PC-3 (cell line): Measurements from ENCODE around the gene GLRX5. TPM values are rescaled to one million over a fixed set of nuclear protein-coding genes. Genes with fewer than 3 reads are reported as not detected.
A peak's percentile ranks its signal among the peaks of the same experiment; 100 is the strongest.

Experiments used
- ATAC-seq: fragments of 200-7000 bp; cut with Tn5 transposase; 2 replicates; pipeline ENCODE4 v1.9.1; 2020; ENCODE audit warnings: mild to moderate bottlenecking, moderate library complexity
- BruUV-seq: library from RNA; stranded (reverse); fragments of 400-500 nt; replicated peaks from 2 replicates; lab custom pipeline; 2021; lab: Mats Ljungman, UMichigan
- CTCF ChIA-PET: fragments of 300-600 bp; sonication (Branson Sonifier 250); formaldehyde crosslinking; loops from one replicate; lab custom pipeline; 2022; ENCODE audit warnings: antibody characterized with exemption; lab: Charles Lee
- POLR2A ChIA-PET: fragments of 300-600 bp; sonication (Branson Sonifier 250); formaldehyde crosslinking; loops from one replicate; lab custom pipeline; 2022; ENCODE audit warnings: antibody characterized with exemption; ENCODE audit not compliant: unreplicated experiment; lab: Charles Lee
- DNase-seq: peaks from one replicate; pipeline ENCODE4 v3.0.0-alpha.2; 2015
- H2AFZ ChIP-seq: fragments of 300-600 bp; sonication (generic); 2 replicates; pipeline ENCODE4 v1.6.0; 2016; ENCODE audit warnings: antibody characterized with exemption, low read length
- H3F3A ChIP-seq: fragments of 300-600 bp; sonication (generic); one replicate; pipeline ENCODE4 v1.6.0; 2017; ENCODE audit warnings: antibody characterized with exemption, low read length, control low read depth, mild to moderate bottlenecking; ENCODE audit not compliant: unreplicated experiment
- H3K27ac ChIP-seq: fragments of 300-600 bp; sonication (generic); 2 replicates; pipeline ENCODE4 v1.5.1; 2016; ENCODE audit warnings: mild to moderate bottlenecking, low read length
- H3K27me3 ChIP-seq: fragments of 300-600 bp; sonication (generic); 2 replicates; pipeline ENCODE4 v1.6.1; 2016; ENCODE audit warnings: low read length, mixed read lengths
- H3K36me3 ChIP-seq: fragments of 300-600 bp; sonication (generic); 2 replicates; pipeline ENCODE4 v1.6.1; 2016; ENCODE audit warnings: low read depth, mixed run types, low read length, mixed read lengths
- H3K4me1 ChIP-seq: fragments of 300-600 bp; sonication (generic); 2 replicates; pipeline ENCODE4 v1.5.1; 2016; ENCODE audit warnings: low read length; ENCODE audit not compliant: insufficient read depth
- H3K4me2 ChIP-seq: fragments of 300-600 bp; sonication (generic); 2 replicates; pipeline ENCODE4 v1.6.0; 2016; ENCODE audit warnings: low read length
- H3K4me3 ChIP-seq: fragments of 300-600 bp; sonication (generic); 2 replicates; pipeline ENCODE4 v1.5.1; 2016; ENCODE audit warnings: mild to moderate bottlenecking, low read length, mixed read lengths
- H3K79me2 ChIP-seq: fragments of 300-600 bp; sonication (generic); 2 replicates; pipeline ENCODE4 v1.6.1; 2017; ENCODE audit warnings: low read length, mixed read lengths
- H3K9ac ChIP-seq: fragments of 300-600 bp; sonication (generic); 2 replicates; pipeline ENCODE4 v1.6.0; 2016; ENCODE audit warnings: mild to moderate bottlenecking, low read length
- H3K9me2 ChIP-seq: fragments of 300-600 bp; sonication (generic); replicated peaks from 2 replicates; pipeline ENCODE4 v1.6.1; 2016; ENCODE audit warnings: mixed run types, low read length, mixed read lengths
- H3K9me3 ChIP-seq: fragments of 300-600 bp; sonication (generic); 2 replicates; pipeline ENCODE4 v1.6.1; 2016; ENCODE audit warnings: low read length, mixed read lengths
- H4K20me1 ChIP-seq: fragments of 300-600 bp; sonication (generic); 2 replicates; pipeline ENCODE4 v1.6.1; 2016; ENCODE audit warnings: low read length, mixed read lengths
- CTCF ChIP-seq: fragments of 300-600 bp; sonication (generic); conservative IDR thresholded peaks from 2 replicates; pipeline ENCODE4 v1.5.1; 2017; ENCODE audit warnings: antibody characterized with exemption, low read depth, mild to moderate bottlenecking, low read length
- EZH2 ChIP-seq: fragments of 300-600 bp; sonication (generic); IDR thresholded peaks from one replicate; pipeline ENCODE4 v1.6.1; 2017; ENCODE audit warnings: antibody characterized with exemption, mild to moderate bottlenecking, low read length; ENCODE audit not compliant: unreplicated experiment
- EZH2phosphoT487 ChIP-seq: fragments of 300-600 bp; sonication (generic); IDR thresholded peaks from 2 replicates; pipeline ENCODE4 v1.6.1; 2018; ENCODE audit warnings: mild to moderate bottlenecking, antibody characterized with exemption, low read length, borderline replicate concordance
- intact Hi-C: fragments of 100-400 bp; cut with micrococcal nuclease; formaldehyde crosslinking; loops from 2 replicates; pipeline ENCODE4 v1.9.0; 2023
- total RNA-seq: library from RNA; depleted of rRNA; stranded (reverse); fragments of >200 nt; gene quantifications from 2 replicates; pipeline ENCODE4 v1.2.3, GENCODE V29; 2014

Gene GLRX5
- total RNA-seq, 1 experiment from 2014 or later, result 60.0 TPM

- ChIA-PET CTCF (interaction anchor here (0.5 to 0.9 kb wide), 3 partner anchors 18 to 58 kb away, joined by 3 read pairs; no protein-coding TSS in a partner anchor), POLR2A (no interaction called here)
- H3K4me1 ChIP-seq, result peaks cover 12% of the 10 kb centered on the region
- no TSS peak for BruUV-seq
- peak; percentile 66 for DNase-seq
- H2AFZ ChIP-seq, result no peak overlapping the region
- no peaks in the 10 kb centered on the region for H3K79me2 ChIP-seq
- no peaks in the 10 kb centered on the region for H3F3A ChIP-seq
- TF ChIP-seq EZH2phosphoT487 (no peak), CTCF (no peak), EZH2 (no peak)
- H4K20me1 ChIP-seq, result no peaks in the 10 kb centered on the region
- H3K9ac ChIP-seq, result no peak overlapping the region
- no peaks in the 10 kb centered on the region for H3K9me3 ChIP-seq
- intact Hi-C loops, result no loop called here
- peak; percentile 91 for ATAC-seq
- no peaks in the 10 kb centered on the region for H3K9me2 ChIP-seq
- H3K27ac ChIP-seq, result peak overlapping the region; percentile 27
- H3K36me3 ChIP-seq, result no peaks in the 10 kb centered on the region
- H3K4me3 ChIP-seq, result no peak overlapping the region
- no peak overlapping the region for H3K4me2 ChIP-seq
- no peaks in the 10 kb centered on the region for H3K27me3 ChIP-seq
These were observed 34.0 kb upstream of the GLRX5 start for GRCh38 chr14:95500772-95501401.

DNA sequence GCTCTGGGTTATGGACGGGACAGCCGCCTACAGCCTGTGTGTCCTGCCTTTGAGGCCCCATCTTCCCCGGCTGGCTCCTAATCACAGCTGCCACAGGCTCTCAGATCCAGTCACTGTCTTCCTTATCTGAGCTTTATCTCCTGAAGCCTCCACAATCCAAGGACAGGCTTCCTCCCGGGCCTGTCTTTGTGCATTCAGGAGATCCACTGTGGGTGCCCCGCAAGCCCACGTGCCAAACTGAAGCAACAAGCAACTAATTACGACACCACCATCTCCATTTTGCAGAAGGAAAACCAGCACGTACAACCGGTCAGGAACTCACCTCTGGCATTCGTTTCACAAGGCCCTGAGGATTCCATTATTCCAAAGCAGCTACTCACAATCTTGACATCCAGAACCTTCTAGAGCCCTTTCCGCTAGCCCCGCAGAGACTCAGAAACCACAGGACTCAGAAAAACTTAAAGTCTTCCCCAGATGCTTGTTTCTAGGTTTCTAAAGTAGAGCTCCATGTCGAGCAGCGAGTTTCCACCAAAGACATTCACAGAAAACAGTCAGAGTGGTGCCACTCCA lies 32.4 kb upstream of the GLRX5 start:
- POLR2A ChIA-PET, result no interaction called here

More for the DNA sequence above, 32.4 kb upstream of the GLRX5 start:
- DNase-seq, result no peak
- H3K9ac ChIP-seq, result no peak overlapping the region
- no peaks in the 10 kb centered on the region for H3F3A ChIP-seq
- H3K9me2 ChIP-seq, result no peaks in the 10 kb centered on the region
- intact Hi-C loops, result no loop called here
- no peak for ATAC-seq
- H3K79me2 ChIP-seq, result no peaks in the 10 kb centered on the region
- H3K4me2 ChIP-seq, result no peak overlapping the region
- H3K4me1 ChIP-seq, result peaks cover 22% of the 10 kb centered on the region
- CTCF ChIA-PET, result no interaction called here
- no peaks in the 10 kb centered on the region for H4K20me1 ChIP-seq
- H3K4me3 ChIP-seq, result no peak overlapping the region
- H3K36me3 ChIP-seq, result no peaks in the 10 kb centered on the region
- no peak overlapping the region for H3K27ac ChIP-seq
- BruUV-seq, result no TSS peak
- H2AFZ ChIP-seq, result no peak overlapping the region
- H3K27me3 ChIP-seq, result no peaks in the 10 kb centered on the region
- TF ChIP-seq EZH2phosphoT487, result no peak
- TF ChIP-seq CTCF, result no peak
- TF ChIP-seq EZH2, result no peak
- no peaks in the 10 kb centered on the region for H3K9me3 ChIP-seq
